T-helper 1 cell treated with Interleukin-12 subunit alpha and Interleukin-12 subunit beta and Interleukin-4 antibody, amounts not matched to agents 30 μg/mL and 1 μg/mL, for 36 hours (primary cell): ENCODE measurements around the gene ELL2.

Source experiments
- H3K27ac Mint-ChIP-seq: one replicate; pipeline ENCODE4 v1.8.0; 2021; ENCODE audit warnings: mild to moderate bottlenecking, mixed read lengths
- H3K27me3 Mint-ChIP-seq: one replicate; pipeline ENCODE4 v1.8.0; 2021; ENCODE audit warnings: low read depth, mixed read lengths
- H3K36me3 Mint-ChIP-seq: one replicate; pipeline ENCODE4 v1.8.0; 2021; ENCODE audit warnings: low read depth, mixed read lengths
- H3K4me1 Mint-ChIP-seq: one replicate; pipeline ENCODE4 v1.8.0; 2021; ENCODE audit warnings: low read depth, mixed read lengths
- H3K4me3 Mint-ChIP-seq: one replicate; pipeline ENCODE4 v1.8.0; 2021; ENCODE audit warnings: mild to moderate bottlenecking, moderate library complexity, mixed read lengths
- H3K9me3 Mint-ChIP-seq: one replicate; pipeline ENCODE4 v1.8.0; 2021; ENCODE audit warnings: mixed read lengths

Gene ELL2

GRCh38 chr5:95886340-95887044 lies 75.2 kb downstream of the ELL2 start:
- no peak overlapping the region for H3K27ac Mint-ChIP-seq
- peaks cover 38% of the 10 kb centered on the region for H3K36me3 Mint-ChIP-seq
- H3K4me1 Mint-ChIP-seq = peaks cover 14% of the 10 kb centered on the region
- no peaks in the 10 kb centered on the region for H3K9me3 Mint-ChIP-seq
- no peak overlapping the region for H3K4me3 Mint-ChIP-seq
- no peaks in the 10 kb centered on the region for H3K27me3 Mint-ChIP-seq

GRCh38 chr5:95884511-95884910 lies 77.1 kb downstream of the ELL2 start:
- no peak overlapping the region for H3K4me3 Mint-ChIP-seq
- H3K4me1 Mint-ChIP-seq = peaks cover 11% of the 10 kb centered on the region

GRCh38 chr5:95884017-95884325 lies 77.7 kb downstream of the ELL2 start:
- Mint-ChIP-seq H3K4me1 (peaks cover 7% of the 10 kb centered on the region), H3K27ac (no peak overlapping the region), H3K36me3 (peaks cover 20% of the 10 kb centered on the region), H3K4me3 (no peak overlapping the region), H3K9me3 (no peaks in the 10 kb centered on the region), H3K27me3 (no peaks in the 10 kb centered on the region)

More at GRCh38 chr5:95884511-95884910, 77.1 kb downstream of the ELL2 start:
- Mint-ChIP-seq H3K9me3 (no peaks in the 10 kb centered on the region), H3K27me3 (no peaks in the 10 kb centered on the region), H3K27ac (no peak overlapping the region), H3K36me3 (peaks cover 25% of the 10 kb centered on the region)

GRCh38 chr5:95883185-95884016 lies 78.2 kb downstream of the ELL2 start:
- no peaks in the 10 kb centered on the region for H3K9me3 Mint-ChIP-seq
- peaks cover 4% of the 10 kb centered on the region for H3K4me1 Mint-ChIP-seq
- H3K27ac Mint-ChIP-seq = no peak overlapping the region
- H3K27me3 Mint-ChIP-seq = no peaks in the 10 kb centered on the region
- no peak overlapping the region for H3K4me3 Mint-ChIP-seq
- H3K36me3 Mint-ChIP-seq = peaks cover 15% of the 10 kb centered on the region

GRCh38 chr5:95881833-95882232 lies 79.8 kb downstream of the ELL2 start:
- peaks cover 2% of the 10 kb centered on the region for H3K4me1 Mint-ChIP-seq
- peaks cover 7% of the 10 kb centered on the region for H3K36me3 Mint-ChIP-seq
- H3K9me3 Mint-ChIP-seq = no peaks in the 10 kb centered on the region
- H3K4me3 Mint-ChIP-seq = no peak overlapping the region
- H3K27me3 Mint-ChIP-seq = no peaks in the 10 kb centered on the region
- no peak overlapping the region for H3K27ac Mint-ChIP-seq

- peaks cover 2% of the 10 kb centered on the region for H3K36me3 Mint-ChIP-seq
- no peaks in the 10 kb centered on the region for H3K27me3 Mint-ChIP-seq
- no peaks in the 10 kb centered on the region for H3K9me3 Mint-ChIP-seq
- no peak overlapping the region for H3K27ac Mint-ChIP-seq
- no peak overlapping the region for H3K4me3 Mint-ChIP-seq
- peaks cover 2% of the 10 kb centered on the region for H3K4me1 Mint-ChIP-seq
These were observed 81.3 kb downstream of the ELL2 start for GRCh38 chr5:95880081-95880926.

- Mint-ChIP-seq H3K36me3 (no peaks in the 10 kb centered on the region), H3K27me3 (no peaks in the 10 kb centered on the region), H3K27ac (no peak overlapping the region), H3K4me1 (peaks cover 2% of the 10 kb centered on the region), H3K4me3 (no peak overlapping the region), H3K9me3 (no peaks in the 10 kb centered on the region)
These were observed 82.0 kb downstream of the ELL2 start for GRCh38 chr5:95879661-95880060.

GRCh38 chr5:95878417-95879323 lies 83.0 kb downstream of the ELL2 start:
- no peaks in the 10 kb centered on the region for H3K27me3 Mint-ChIP-seq
- no peaks in the 10 kb centered on the region for H3K36me3 Mint-ChIP-seq
- H3K9me3 Mint-ChIP-seq = no peaks in the 10 kb centered on the region
- H3K4me3 Mint-ChIP-seq = no peak overlapping the region
- peaks cover 2% of the 10 kb centered on the region for H3K4me1 Mint-ChIP-seq
- no peak overlapping the region for H3K27ac Mint-ChIP-seq

- no peaks in the 10 kb centered on the region for H3K9me3 Mint-ChIP-seq
- no peaks in the 10 kb centered on the region for H3K27me3 Mint-ChIP-seq
- peaks cover 10% of the 10 kb centered on the region for H3K4me1 Mint-ChIP-seq
- H3K27ac Mint-ChIP-seq = no peak overlapping the region
- H3K4me3 Mint-ChIP-seq = no peak overlapping the region
- H3K36me3 Mint-ChIP-seq = no peaks in the 10 kb centered on the region
These were observed 84.9 kb downstream of the ELL2 start for GRCh38 chr5:95876782-95877181.

GRCh38 chr5:95874246-95874645 lies 87.4 kb downstream of the ELL2 start:
- Mint-ChIP-seq H3K27me3 (no peaks in the 10 kb centered on the region), H3K9me3 (no peaks in the 10 kb centered on the region), H3K36me3 (no peaks in the 10 kb centered on the region), H3K27ac (no peak overlapping the region), H3K4me3 (no peak overlapping the region), H3K4me1 (peaks cover 28% of the 10 kb centered on the region)

GRCh38 chr5:95873351-95873750 lies 88.3 kb downstream of the ELL2 start:
- Mint-ChIP-seq H3K4me1 (peaks cover 36% of the 10 kb centered on the region), H3K9me3 (no peaks in the 10 kb centered on the region), H3K27ac (no peak overlapping the region), H3K27me3 (no peaks in the 10 kb centered on the region), H3K36me3 (no peaks in the 10 kb centered on the region), H3K4me3 (no peak overlapping the region)

GRCh38 chr5:95872346-95873268 lies 89.0 kb downstream of the ELL2 start:
- peaks cover 36% of the 10 kb centered on the region for H3K4me1 Mint-ChIP-seq
- H3K4me3 Mint-ChIP-seq = no peak overlapping the region

GRCh38 chr5:95871146-95871806 lies 90.4 kb downstream of the ELL2 start:
- H3K27me3 Mint-ChIP-seq = no peaks in the 10 kb centered on the region
- peaks cover 5% of the 10 kb centered on the region for H3K36me3 Mint-ChIP-seq
- no peak overlapping the region for H3K4me3 Mint-ChIP-seq
- H3K4me1 Mint-ChIP-seq = peaks cover 36% of the 10 kb centered on the region
- H3K9me3 Mint-ChIP-seq = peaks cover 7% of the 10 kb centered on the region
- peak overlapping the region; percentile 43 for H3K27ac Mint-ChIP-seq

More at GRCh38 chr5:95872346-95873268, 89.0 kb downstream of the ELL2 start:
- Mint-ChIP-seq H3K9me3 (peaks cover 3% of the 10 kb centered on the region), H3K27ac (no peak overlapping the region), H3K27me3 (no peaks in the 10 kb centered on the region), H3K36me3 (peaks cover 2% of the 10 kb centered on the region)
